Uterine smooth muscle cell (primary cell): Measurements from ENCODE around the gene DDT. TPM values are rescaled to one million over a fixed set of nuclear protein-coding genes. Genes with fewer than 3 reads are reported as not detected.

Experiments
- total RNA-seq: library from RNA; depleted of rRNA; stranded (reverse); fragments of >200 nt; gene quantifications from 2 replicates; pipeline ENCODE4 v1.2.3, GENCODE V29; 2014

DDT gene
- 79.0 and 103 TPM in 2 replicates for total RNA-seq

DNA sequence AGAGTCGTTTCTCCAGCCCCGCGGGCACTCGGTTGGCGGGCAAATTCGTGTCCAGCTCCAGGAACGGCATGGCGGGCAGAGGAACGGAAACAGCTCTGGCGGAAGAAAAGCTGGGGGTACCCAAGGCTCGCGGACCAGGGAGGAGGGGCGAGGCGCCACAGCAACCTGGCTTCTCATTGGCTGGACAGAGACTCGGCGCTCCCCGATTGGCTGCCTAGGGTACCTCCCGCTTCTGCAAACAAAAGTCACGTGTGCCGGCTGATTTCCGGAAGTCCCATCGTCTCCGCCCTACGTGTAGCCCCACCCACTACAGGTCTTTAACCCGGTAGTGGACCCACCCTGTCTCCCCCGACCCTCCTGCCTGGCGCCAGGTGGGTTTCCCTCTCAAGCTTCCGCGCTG, at the start of gene DDT:
DDT (minus strand) TSS at position 97 of the 400 bp plus-strand sequence; CDS start at position 70, 27 bp downstream.

DNA sequence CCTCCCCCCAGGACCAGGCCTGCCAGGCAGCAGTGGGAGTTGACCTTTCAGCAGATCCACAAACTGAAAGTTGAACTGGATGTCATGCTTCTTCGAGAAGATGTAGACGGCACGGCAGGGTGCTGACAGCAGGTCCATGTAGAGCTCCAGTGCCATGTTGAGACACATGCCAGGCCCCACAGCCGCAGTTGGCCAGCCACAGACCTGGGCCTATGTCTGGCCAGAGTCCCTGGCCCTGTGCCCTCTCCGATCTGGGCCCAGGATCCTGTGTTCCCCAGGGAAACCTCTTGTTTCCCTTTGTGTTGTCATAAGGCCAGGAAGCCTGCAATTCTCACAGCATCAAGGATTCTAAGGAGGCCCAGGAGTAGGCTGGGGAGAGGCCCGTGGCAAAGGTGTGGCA, 31.0 kb upstream of the DDT start, which contains the start of gene GSTT4:
GSTT4 (minus strand) TSS at position 253 of the 400 bp plus-strand sequence; CDS start at position 156, 97 bp downstream.

DNA sequence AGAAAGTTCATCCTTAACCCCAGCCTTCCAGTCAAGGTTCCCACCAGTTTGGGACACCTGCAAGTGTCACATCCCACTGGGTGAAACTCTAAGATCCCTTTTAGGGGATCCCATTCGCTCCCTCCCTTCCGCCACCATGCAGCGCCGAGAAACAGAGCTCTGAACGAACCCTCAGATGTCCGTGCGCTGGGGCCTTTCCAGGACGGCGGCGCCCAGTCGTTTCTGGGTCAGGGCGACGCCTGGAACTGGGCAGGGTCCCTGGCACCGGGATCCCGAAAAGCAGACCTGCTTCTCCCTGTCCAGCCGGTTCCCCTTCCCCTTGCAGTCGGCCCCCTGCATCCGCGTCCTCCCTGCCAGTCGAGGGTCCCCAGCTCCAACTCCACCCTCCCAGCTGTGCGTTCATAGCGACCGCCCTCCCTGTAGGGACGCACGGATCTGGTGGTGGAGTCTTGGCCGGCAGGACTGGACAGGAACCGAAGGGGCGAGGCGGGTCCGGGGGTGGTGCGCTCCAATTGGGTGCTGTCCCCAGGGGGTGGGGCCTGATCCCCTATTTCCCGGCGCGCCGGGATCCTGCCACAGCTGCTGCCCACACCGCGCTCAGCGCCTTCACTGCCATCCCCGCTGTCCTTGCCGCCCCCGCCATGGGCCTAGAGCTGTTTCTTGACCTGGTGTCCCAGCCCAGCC, 5.5 kb upstream of the DDT start, which contains the start of gene GSTT2:
GSTT2 (plus strand) TSS at position 578 of the 684 bp plus-strand sequence.

DNA sequence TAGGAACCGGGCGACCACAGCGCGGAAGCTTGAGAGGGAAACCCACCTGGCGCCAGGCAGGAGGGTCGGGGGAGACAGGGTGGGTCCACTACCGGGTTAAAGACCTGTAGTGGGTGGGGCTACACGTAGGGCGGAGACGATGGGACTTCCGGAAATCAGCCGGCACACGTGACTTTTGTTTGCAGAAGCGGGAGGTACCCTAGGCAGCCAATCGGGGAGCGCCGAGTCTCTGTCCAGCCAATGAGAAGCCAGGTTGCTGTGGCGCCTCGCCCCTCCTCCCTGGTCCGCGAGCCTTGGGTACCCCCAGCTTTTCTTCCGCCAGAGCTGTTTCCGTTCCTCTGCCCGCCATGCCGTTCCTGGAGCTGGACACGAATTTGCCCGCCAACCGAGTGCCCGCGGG, 7.7 kb downstream of the DDT start, which contains the start of gene DDTL:
DDTL (plus strand) TSS at position 321 of the 400 bp plus-strand sequence; CDS start at position 348, 27 bp downstream.

GRCh38 chr22:23961084-23961771, 13.0 kb downstream of the DDT start, which contains the start of gene GSTT2B:
Gene GSTT2B (minus strand): TSS chr22:23961195. CDS start chr22:23961131, 64 bp downstream.

Other genes with a start within 250 kb of the DDT start
- 3.0 and 4.7 TPM in 2 replicates for gene ZNF70, start 223.3 kb downstream of the DDT start, total RNA-seq
- gene VPREB3, start 220.0 kb downstream of the DDT start, total RNA-seq = not detected in 2 replicates
- gene C22orf15, start 211.5 kb downstream of the DDT start, total RNA-seq = 0.37 and 0.77 TPM in 2 replicates
- 0.33 and 1.00 TPM in 2 replicates for gene CHCHD10, start 206.5 kb downstream of the DDT start, total RNA-seq
- gene MMP11, start 201.6 kb downstream of the DDT start, total RNA-seq = 3.8 and 14.2 TPM in 2 replicates
- 25.5 and 25.7 TPM in 2 replicates for gene SMARCB1, start 187.5 kb downstream of the DDT start, total RNA-seq
- 0.44 and 2.0 TPM in 2 replicates for gene DERL3, start 135.4 kb downstream of the DDT start, total RNA-seq
- gene SLC2A11, start 116.6 kb downstream of the DDT start, total RNA-seq = 6.8 and 17.0 TPM in 2 replicates
- 164 and 308 TPM in 2 replicates for gene MIF, start 80.1 kb downstream of the DDT start, total RNA-seq
- 4.5 and 8.1 TPM in 2 replicates for gene GSTT2B, start 13.2 kb downstream of the DDT start, total RNA-seq
- 0.44 and 0.87 TPM in 2 replicates for gene DDTL, start 7.6 kb downstream of the DDT start, total RNA-seq
- gene GSTT2, start 5.7 kb upstream of the DDT start, total RNA-seq = 1.00 and 1.1 TPM in 2 replicates
- gene GSTT4, start 31.0 kb upstream of the DDT start, total RNA-seq = not detected in 2 replicates
- gene CABIN1, start 36.9 kb upstream of the DDT start, total RNA-seq = 41.6 and 43.7 TPM in 2 replicates
- gene SUSD2, start 207.0 kb upstream of the DDT start, total RNA-seq = 1.9 and 8.6 TPM in 2 replicates